K562 (cell line): ENCODE results near the gene ISG20. TPM values are rescaled to one million over a fixed set of nuclear protein-coding genes. Genes with fewer than 3 reads are reported as not detected.

Experiments used
- BRCA1 ChIP-seq, 2 experiments: fragments of 450-650 bp in 1 of 2; sonication (generic) in 1 of 2; formaldehyde crosslinking in 1 of 2; IDR thresholded peaks; 2 replicates each; pipeline versions ENCODE4 v1.5.0 to v1.6.1; 2017 to 2020; ENCODE audit warnings: mild to moderate bottlenecking in 1 of 2, missing genetic modification reagents in 1 of 2
- CEBPG ChIP-seq, 3 experiments: fragments of 200-800 bp in 1 of 3; sonication (Bioruptor generic) in 1 of 3; sonication (generic) in 1 of 3; formaldehyde crosslinking in 1 of 3; IDR thresholded peaks in 2 of 3; conservative IDR thresholded peaks in 1 of 3; 2 replicates each; pipeline versions ENCODE4 v1.6.1 to v1.8.0; 2016 to 2022; ENCODE audit warnings: missing compliant biosample characterization in 2 of 3, missing genetic modification characterization in 2 of 3, mild to moderate bottlenecking in 1 of 3, missing genetic modification reagents in 1 of 3
- EHMT2 ChIP-seq: fragments of 450-650 bp; IDR thresholded peaks from 2 replicates; pipeline ENCODE4 v1.6.1; 2018; ENCODE audit warnings: antibody characterized with exemption
- ESRRB ChIP-seq: fragments of 250-450 bp; sonication (Bioruptor Pico); IDR thresholded peaks from 2 replicates; pipeline ENCODE4 v1.5.0; 2020; ENCODE audit warnings: mild to moderate bottlenecking, moderate library complexity, borderline replicate concordance
- HDAC1 ChIP-seq, 2 experiments: fragments of 450-650 bp; IDR thresholded peaks; 2 replicates each; pipeline ENCODE4 v1.6.1; 2016 to 2017; ENCODE audit warnings: inconsistent platforms in 1 of 2, mild to moderate bottlenecking in 1 of 2, moderate library complexity in 1 of 2
- HNRNPH1 ChIP-seq: fragments of 200-400 bp; formaldehyde crosslinking; optimal IDR thresholded peaks from 2 replicates; pipeline ENCODE3; 2017; ENCODE audit warnings: low read depth, mild to moderate bottlenecking, low read length, moderate library complexity
- KAT8 ChIP-seq: fragments of 450-650 bp; IDR thresholded peaks from 2 replicates; pipeline ENCODE4 v1.6.1; 2016; ENCODE audit warnings: low read depth, mild to moderate bottlenecking
- LCOR ChIP-seq: sonication (generic); formaldehyde crosslinking; IDR thresholded peaks from 2 replicates; pipeline ENCODE4 v1.8.0; 2022; ENCODE audit warnings: mild to moderate bottlenecking, missing genetic modification reagents
- LEF1 ChIP-seq: fragments of 450-650 bp; IDR thresholded peaks from 2 replicates; pipeline ENCODE4 v1.6.1; 2016; ENCODE audit warnings: mild to moderate bottlenecking
- MEF2D ChIP-seq: conservative IDR thresholded peaks from 2 replicates; pipeline ENCODE4 v1.6.1; 2016; ENCODE audit warnings: low read depth, missing genetic modification characterization, missing compliant biosample characterization
- RFX1 ChIP-seq: fragments of 450-650 bp; IDR thresholded peaks from 2 replicates; pipeline ENCODE4 v1.6.1; 2016; ENCODE audit warnings: mild to moderate bottlenecking, moderate library complexity
- SMARCA5 ChIP-seq: fragments of 450-650 bp; IDR thresholded peaks from 2 replicates; pipeline ENCODE4 v1.6.1; 2016
- TEAD4 ChIP-seq, 2 experiments: sonication (generic) in 1 of 2; formaldehyde crosslinking in 1 of 2; IDR thresholded peaks; 2 replicates each; pipeline versions ENCODE4 v1.6.1 to v1.8.0; 2012 to 2022; ENCODE audit warnings: borderline replicate concordance in 1 of 2, inconsistent platforms in 1 of 2, low read length in 1 of 2, mild to moderate bottlenecking in 1 of 2, missing genetic modification reagents in 1 of 2
- ZNF12 ChIP-seq: sonication (generic); formaldehyde crosslinking; IDR thresholded peaks from 2 replicates; pipeline ENCODE4 v1.4.0; 2020; ENCODE audit warnings: mild to moderate bottlenecking, missing genetic modification reagents
- polyA plus RNA-seq, 8 experiments: library from polyadenylated mRNA; depleted of rRNA in 4 of 8; stranded (reverse) in 5 of 8; unstranded in 3 of 8; fragments of >200 nt; fragmentation: Nextera tagmentation in 2 of 8; fragmentation: Illumina TruSeq in 1 of 8; extraction: Ambion mirVana in 2 of 8; extraction: Trizol in 1 of 8; gene quantifications; 2 replicates each; pipeline versions ENCODE4 v1.2.1 to v1.2.3, GENCODE V29; 2011 to 2014; ENCODE audit warnings: inconsistent platforms in 1 of 8, missing spikeins in 1 of 8
- total RNA-seq, 7 experiments: library from RNA; depleted of rRNA in 6 of 7; stranded (reverse); fragments of >200 nt in 6 of 7; fragmentation: Illumina TruSeq in 2 of 7; extraction: Trizol in 2 of 7; gene quantifications; 2 replicates each; pipeline versions ENCODE4 v1.2.1 to v1.2.3, GENCODE V29; 2011 to 2021; ENCODE audit warnings: low replicate concordance in 1 of 7
- TF ChIP-seq, protein P1 (sequence below), 2 experiments: fragments of 150-350 bp in 1 of 2; IDR thresholded peaks; 2 replicates each; pipeline ENCODE4 v1.6.1; 2012 to 2016; ENCODE audit warnings: low read depth in 2 of 2, low read length in 2 of 2, mild to moderate bottlenecking in 1 of 2, moderate library complexity in 1 of 2
- TF ChIP-seq, protein P2 (sequence below): IDR thresholded peaks from 3 replicates; pipeline ENCODE4 v1.6.1; 2011; ENCODE audit warnings: borderline replicate concordance, mild to moderate bottlenecking, moderate library complexity; ENCODE audit not compliant: insufficient read length; ENCODE audit errors: extremely low read depth
- TF ChIP-seq, protein P3 (sequence below): fragments of 450-650 bp; conservative IDR thresholded peaks from 2 replicates; pipeline ENCODE4 v1.6.1; 2016; ENCODE audit warnings: missing genetic modification characterization, low read depth, mild to moderate bottlenecking, missing compliant biosample characterization, moderate library complexity
- TF ChIP-seq, protein P4 (sequence below): sonication (generic); formaldehyde crosslinking; IDR thresholded peaks from 2 replicates; pipeline ENCODE4 v1.8.0; 2022; ENCODE audit warnings: missing genetic modification reagents, mild to moderate bottlenecking, borderline replicate concordance

ISG20 gene
- total and polyA plus RNA-seq, 9 of the 15 experiments (the other 6 are each of a cell fraction or from before 2014, with no cell fraction given) = 0.06 to 2.1 (median 1.00) TPM

DNA sequence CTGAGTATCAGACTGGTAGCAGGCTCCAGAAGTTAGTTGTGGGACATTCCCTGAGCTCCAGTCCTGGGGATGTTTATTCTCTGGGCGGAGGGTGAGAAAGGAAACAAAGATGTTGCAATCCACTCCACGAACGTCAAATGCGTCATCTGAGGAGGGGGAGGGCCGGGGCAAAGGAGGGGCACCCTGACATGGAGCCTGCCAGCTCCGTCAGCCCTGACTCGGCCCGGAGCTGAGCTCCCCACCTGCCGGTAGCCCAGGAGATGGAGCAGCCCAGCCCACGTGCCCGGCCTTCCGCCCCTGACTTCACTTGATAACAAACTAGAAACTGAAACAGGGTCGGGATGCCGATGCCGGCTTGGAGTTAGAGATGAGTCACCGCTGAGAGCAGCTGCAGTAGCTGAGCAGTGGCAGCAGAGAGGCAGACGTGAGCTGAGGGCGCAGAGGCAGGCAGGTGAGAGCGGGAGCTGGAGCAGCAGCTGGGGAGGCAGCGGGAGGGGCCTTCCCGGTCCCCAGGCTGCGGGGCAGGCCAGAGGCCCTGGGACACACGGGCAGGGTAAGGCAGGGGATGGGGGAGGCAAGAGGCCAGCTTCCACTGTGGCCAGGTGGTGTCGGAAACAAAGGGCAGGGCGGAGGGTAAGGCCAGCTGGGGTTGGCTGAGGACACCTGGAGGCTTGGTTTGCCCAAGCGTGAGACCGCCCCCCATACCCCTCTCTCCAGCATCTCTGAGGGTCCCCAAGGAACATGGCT is at the start of gene ISG20 (continued):
- TF ChIP-seq, protein P1, sequence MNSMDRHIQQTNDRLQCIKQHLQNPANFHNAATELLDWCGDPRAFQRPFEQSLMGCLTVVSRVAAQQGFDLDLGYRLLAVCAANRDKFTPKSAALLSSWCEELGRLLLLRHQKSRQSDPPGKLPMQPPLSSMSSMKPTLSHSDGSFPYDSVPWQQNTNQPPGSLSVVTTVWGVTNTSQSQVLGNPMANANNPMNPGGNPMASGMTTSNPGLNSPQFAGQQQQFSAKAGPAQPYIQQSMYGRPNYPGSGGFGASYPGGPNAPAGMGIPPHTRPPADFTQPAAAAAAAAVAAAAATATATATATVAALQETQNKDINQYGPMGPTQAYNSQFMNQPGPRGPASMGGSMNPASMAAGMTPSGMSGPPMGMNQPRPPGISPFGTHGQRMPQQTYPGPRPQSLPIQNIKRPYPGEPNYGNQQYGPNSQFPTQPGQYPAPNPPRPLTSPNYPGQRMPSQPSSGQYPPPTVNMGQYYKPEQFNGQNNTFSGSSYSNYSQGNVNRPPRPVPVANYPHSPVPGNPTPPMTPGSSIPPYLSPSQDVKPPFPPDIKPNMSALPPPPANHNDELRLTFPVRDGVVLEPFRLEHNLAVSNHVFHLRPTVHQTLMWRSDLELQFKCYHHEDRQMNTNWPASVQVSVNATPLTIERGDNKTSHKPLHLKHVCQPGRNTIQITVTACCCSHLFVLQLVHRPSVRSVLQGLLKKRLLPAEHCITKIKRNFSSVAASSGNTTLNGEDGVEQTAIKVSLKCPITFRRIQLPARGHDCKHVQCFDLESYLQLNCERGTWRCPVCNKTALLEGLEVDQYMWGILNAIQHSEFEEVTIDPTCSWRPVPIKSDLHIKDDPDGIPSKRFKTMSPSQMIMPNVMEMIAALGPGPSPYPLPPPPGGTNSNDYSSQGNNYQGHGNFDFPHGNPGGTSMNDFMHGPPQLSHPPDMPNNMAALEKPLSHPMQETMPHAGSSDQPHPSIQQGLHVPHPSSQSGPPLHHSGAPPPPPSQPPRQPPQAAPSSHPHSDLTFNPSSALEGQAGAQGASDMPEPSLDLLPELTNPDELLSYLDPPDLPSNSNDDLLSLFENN (IDR thresholded peaks at IDR 0.05; ENCODE audit: low read depth in 2 of 2, low read length in 2 of 2) = peak in 1 of 2 experiments; percentile 78; a peak in 1 of 4 replicates
- TF ChIP-seq EHMT2 = no peak
- TF ChIP-seq CEBPG (CRISPR knock-in tag; IDR thresholded peaks at IDR 0.05) = peak; percentile 96
- peak; percentile 95 to 98 for TF ChIP-seq CEBPG (tag; conservative IDR thresholded peaks at IDR 0.05 in 1 of 2, IDR thresholded peaks at IDR 0.05 in 1 of 2)
- TF ChIP-seq ZNF12 = no peak
- TF ChIP-seq LEF1 = peak; percentile 78
- TF ChIP-seq BRCA1 (IDR thresholded peaks at IDR 0.05) = no peak
- TF ChIP-seq BRCA1 (CRISPR knock-in tag; IDR thresholded peaks at IDR 0.05) = no peak
- TF ChIP-seq, protein P2, sequence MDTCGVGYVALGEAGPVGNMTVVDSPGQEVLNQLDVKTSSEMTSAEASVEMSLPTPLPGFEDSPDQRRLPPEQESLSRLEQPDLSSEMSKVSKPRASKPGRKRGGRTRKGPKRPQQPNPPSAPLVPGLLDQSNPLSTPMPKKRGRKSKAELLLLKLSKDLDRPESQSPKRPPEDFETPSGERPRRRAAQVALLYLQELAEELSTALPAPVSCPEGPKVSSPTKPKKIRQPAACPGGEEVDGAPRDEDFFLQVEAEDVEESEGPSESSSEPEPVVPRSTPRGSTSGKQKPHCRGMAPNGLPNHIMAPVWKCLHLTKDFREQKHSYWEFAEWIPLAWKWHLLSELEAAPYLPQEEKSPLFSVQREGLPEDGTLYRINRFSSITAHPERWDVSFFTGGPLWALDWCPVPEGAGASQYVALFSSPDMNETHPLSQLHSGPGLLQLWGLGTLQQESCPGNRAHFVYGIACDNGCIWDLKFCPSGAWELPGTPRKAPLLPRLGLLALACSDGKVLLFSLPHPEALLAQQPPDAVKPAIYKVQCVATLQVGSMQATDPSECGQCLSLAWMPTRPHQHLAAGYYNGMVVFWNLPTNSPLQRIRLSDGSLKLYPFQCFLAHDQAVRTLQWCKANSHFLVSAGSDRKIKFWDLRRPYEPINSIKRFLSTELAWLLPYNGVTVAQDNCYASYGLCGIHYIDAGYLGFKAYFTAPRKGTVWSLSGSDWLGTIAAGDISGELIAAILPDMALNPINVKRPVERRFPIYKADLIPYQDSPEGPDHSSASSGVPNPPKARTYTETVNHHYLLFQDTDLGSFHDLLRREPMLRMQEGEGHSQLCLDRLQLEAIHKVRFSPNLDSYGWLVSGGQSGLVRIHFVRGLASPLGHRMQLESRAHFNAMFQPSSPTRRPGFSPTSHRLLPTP = no peak
- peak; percentile 91 for TF ChIP-seq LCOR (CRISPR knock-in tag)
- TF ChIP-seq MEF2D (tag) = no peak
- TF ChIP-seq TEAD4 (IDR thresholded peaks at IDR 0.05; ENCODE audit: low read length) = peak; percentile 80
- no peak for TF ChIP-seq TEAD4 (CRISPR knock-in tag; IDR thresholded peaks at IDR 0.05; ENCODE audit: borderline replicate concordance)
- no peak for TF ChIP-seq SMARCA5
- TF ChIP-seq ESRRB (CRISPR knock-in tag) = no peak
- TF ChIP-seq, protein P3, sequence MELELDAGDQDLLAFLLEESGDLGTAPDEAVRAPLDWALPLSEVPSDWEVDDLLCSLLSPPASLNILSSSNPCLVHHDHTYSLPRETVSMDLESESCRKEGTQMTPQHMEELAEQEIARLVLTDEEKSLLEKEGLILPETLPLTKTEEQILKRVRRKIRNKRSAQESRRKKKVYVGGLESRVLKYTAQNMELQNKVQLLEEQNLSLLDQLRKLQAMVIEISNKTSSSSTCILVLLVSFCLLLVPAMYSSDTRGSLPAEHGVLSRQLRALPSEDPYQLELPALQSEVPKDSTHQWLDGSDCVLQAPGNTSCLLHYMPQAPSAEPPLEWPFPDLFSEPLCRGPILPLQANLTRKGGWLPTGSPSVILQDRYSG (tag) = no peak
- no peak for TF ChIP-seq HNRNPH1
- no peak for TF ChIP-seq KAT8
- TF ChIP-seq, protein P4, sequence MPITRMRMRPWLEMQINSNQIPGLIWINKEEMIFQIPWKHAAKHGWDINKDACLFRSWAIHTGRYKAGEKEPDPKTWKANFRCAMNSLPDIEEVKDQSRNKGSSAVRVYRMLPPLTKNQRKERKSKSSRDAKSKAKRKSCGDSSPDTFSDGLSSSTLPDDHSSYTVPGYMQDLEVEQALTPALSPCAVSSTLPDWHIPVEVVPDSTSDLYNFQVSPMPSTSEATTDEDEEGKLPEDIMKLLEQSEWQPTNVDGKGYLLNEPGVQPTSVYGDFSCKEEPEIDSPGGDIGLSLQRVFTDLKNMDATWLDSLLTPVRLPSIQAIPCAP (CRISPR knock-in tag) = peak; percentile 75; the same call in 1 of the 2 replicates
- peak; percentile 76 for TF ChIP-seq RFX1
- TF ChIP-seq HDAC1 (IDR thresholded peaks at IDR 0.05) = peak in 1 of 2 experiments; percentile 93; a peak in 2 of 4 replicates
